ENCODE data around the gene MARCHF5.
"Not testable (repeated sequence)": the region's sequence is repeated elsewhere in the genome, so short reads cannot be mapped to it uniquely, and the experiment has no call there.

The MARCHF5 gene

GRCh38 chr10:92305133-92306072 lies 14.4 kb downstream of the MARCHF5 start:
- DNase-seq (ENCODE audit: low spot score), result no peak

GRCh38 chr10:92309272-92309671 lies 18.3 kb downstream of the MARCHF5 start:
- no peak for DNase-seq (ENCODE audit: low spot score)

DNA sequence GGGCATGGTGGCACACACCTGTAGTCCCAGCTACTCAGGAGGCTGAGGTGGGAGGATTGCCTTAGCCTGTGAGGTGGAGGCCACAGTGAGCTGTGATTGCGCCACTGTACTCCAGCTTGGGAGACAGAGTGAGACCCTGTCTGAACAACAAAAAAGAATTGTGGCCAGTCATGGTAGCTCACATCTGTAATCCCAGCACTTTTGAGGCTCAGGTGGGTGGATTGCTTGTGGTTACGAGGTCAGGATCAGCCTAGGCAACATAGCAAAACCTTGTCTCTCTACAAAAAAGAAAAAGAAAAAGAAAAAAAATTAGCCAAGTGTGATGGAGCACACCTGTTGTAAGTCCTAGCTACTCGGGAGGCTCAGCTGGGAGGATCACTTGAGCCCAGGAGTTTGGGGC lies 22.8 kb downstream of the MARCHF5 start:
- no peak for DNase-seq (ENCODE audit: low spot score)

GRCh38 chr10:92316610-92317009 lies 25.6 kb downstream of the MARCHF5 start:
- DNase-seq (ENCODE audit: low spot score), result no peak

DNA sequence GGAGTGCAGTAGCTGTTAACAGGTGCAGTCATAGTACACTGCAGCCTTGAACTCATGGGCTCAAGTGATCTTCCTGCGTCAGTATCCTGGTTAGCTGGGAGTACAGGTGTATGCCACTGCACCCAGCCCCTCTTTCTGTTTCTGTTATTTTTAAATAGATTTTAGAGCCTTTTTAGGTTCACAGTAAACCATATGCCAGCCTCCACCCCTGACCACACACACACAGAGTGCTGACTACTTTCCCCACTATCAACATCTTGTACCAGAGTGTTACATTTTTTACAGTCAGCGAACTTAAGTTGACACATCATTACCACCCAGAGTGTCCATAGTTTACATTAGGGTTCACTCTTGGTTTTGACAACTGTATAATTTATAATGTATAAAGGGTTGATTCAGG lies 32.1 kb downstream of the MARCHF5 start:
- no peak for DNase-seq (ENCODE audit: low spot score)

GRCh38 chr10:92327445-92328433 lies 36.8 kb downstream of the MARCHF5 start:
- DNase-seq (ENCODE audit: low spot score), result no peak

GRCh38 chr10:92328993-92329392 lies 38.0 kb downstream of the MARCHF5 start:
- no peak for DNase-seq (ENCODE audit: low spot score)

- DNase-seq (ENCODE audit: low spot score), result not testable (repeated sequence)
These were observed 39.0 kb downstream of the MARCHF5 start for GRCh38 chr10:92329927-92330326.

- peak; percentile 5 for DNase-seq (ENCODE audit: low spot score)
These were observed 51.8 kb downstream of the MARCHF5 start for GRCh38 chr10:92342796-92343195.

DNA sequence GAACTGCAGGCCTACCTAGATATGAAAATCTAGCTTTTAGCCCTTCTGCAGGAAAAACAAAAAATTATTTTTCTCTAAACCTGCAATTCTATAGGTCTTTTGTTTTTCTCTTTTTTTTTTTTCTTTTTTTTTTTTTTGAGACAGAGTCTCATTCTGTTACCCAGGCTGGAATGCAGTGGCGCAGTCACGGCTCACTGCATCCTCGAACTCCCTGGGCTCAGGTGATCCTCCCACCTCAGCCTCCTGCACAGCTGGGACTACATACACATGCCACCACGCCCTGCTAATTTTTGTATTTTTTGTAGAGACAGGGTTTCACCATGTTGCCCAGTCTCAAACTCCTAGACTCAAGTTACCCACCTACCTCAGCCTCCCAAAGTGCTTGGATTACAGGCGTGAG lies 54.6 kb downstream of the MARCHF5 start:
- not testable (repeated sequence) for DNase-seq (ENCODE audit: low spot score)

DNA sequence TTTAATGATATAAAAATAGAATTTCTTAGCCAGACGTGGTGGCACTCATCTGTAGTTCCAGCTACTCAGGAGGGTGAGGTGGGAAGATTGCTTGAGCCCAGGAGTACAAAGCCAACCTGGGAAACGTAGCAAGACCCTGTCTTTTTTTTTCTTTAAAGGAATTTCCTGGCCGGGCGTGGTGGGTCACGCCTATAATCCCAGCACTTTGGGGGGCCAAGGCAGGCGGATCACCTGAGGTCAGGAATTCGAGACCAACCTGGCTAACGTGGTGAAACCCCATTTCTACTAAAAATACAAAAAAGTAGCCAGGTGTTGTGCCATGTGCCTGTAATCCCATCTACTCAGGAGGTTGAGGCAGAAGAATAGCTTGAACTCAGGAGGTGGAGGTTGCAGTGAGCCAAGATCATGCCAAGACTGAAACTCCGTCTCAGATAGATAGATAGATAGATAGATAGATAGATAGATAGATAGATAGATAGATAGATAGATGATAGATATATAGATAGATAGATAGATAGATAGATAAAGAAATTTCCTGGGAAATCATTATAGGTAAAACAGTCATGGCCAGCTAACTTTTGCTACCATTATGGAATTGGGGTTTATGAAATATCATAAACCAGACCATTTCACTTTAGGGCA lies 56.2 kb downstream of the MARCHF5 start:
- DNase-seq (ENCODE audit: low spot score), result not testable (repeated sequence)

DNA sequence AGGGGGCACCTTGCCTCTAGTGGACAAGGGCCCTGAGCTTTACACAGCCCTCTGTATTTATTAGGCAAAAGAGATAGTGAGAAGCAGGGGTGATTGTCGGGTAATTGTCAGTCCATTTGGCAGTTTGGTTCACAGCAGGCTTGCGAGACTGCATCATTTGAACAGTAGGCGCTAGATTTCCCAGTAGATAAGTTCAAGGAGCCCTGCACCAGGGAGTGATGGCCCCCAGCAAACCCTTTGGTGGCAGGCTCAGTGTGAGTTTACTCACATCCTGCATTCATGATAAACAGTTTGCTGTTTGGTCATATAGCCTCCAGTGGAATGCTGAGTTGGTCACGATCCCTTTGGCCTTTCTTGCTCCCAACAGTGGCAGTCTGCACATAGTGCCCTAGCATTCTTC lies 59.4 kb downstream of the MARCHF5 start:
- DNase-seq (ENCODE audit: low spot score), result no peak

GRCh38 chr10:92354587-92354986 lies 63.6 kb downstream of the MARCHF5 start:
- no peak for DNase-seq (ENCODE audit: low spot score)

GRCh38 chr10:92356041-92356440 lies 65.1 kb downstream of the MARCHF5 start:
- DNase-seq (ENCODE audit: low spot score), result no peak

- no peak for DNase-seq (ENCODE audit: low spot score)
These were observed 72.5 kb downstream of the MARCHF5 start for GRCh38 chr10:92363498-92363897.

GRCh38 chr10:92366412-92367021 lies 75.5 kb downstream of the MARCHF5 start:
- no peak for DNase-seq (ENCODE audit: low spot score)

DNA sequence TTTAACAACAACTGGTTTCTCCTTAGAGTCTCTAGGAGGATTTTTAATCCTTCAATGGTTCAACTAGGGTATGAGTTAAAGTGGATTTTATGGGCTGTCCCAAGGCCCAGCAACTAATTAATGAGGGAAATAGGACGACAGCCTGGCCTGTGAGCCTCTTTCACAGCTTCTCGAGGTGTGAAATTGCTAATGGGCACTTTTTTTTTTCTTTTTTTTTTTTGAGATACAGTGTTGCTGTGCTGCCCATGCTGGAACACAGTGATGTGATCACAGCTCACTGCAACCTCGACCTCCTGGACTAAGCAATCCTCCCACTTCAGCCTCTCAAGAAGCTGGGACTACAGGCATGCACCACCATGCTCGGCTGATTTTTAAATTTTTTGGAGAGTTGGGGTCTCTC lies 87.0 kb downstream of the MARCHF5 start:
- no peak for DNase-seq (ENCODE audit: low spot score)

GRCh38 chr10:92381543-92381954 lies 90.6 kb downstream of the MARCHF5 start:
- no peak for DNase-seq (ENCODE audit: low spot score)

GRCh38 chr10:92382631-92383030 lies 91.7 kb downstream of the MARCHF5 start:
- no peak for DNase-seq (ENCODE audit: low spot score)

DNA sequence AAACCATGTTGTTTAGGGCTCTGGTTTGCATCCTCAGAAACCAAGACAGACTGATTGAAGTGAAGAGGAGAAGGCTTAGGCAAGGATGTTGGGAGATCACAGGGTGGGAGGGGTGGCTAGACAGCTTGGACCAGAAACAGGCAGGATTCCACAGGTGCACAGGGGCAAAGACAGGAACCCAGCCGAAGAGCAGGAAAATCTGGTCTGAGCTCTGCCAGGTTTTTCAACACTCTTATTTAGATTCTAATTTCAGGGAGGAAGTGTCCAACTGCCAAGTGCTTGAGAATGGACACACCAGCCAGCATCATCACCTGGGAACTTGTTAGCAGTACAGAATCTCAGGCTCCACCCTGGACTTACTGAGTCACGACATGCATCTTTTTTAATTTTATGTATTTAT lies 93.8 kb downstream of the MARCHF5 start:
- DNase-seq (ENCODE audit: low spot score), result no peak

GRCh38 chr10:92385831-92386230 lies 94.9 kb downstream of the MARCHF5 start:
- DNase-seq (ENCODE audit: low spot score), result no peak

Data from AG08395 (cell line).